GM06990 (cell line): Measurements from ENCODE around the gene PAK3.

ENCODE experiments used
- DNase-seq: peaks from one replicate; pipeline ENCODE4 v3.0.0-alpha.2; 2011; ENCODE audit not compliant: insufficient read length; ENCODE audit errors: extremely low read depth
- H3K27me3 ChIP-seq: replicated peaks from 2 replicates; pipeline ENCODE4 v1.6.0; 2011; ENCODE audit warnings: low read length; ENCODE audit not compliant: control insufficient read depth, insufficient read depth
- H3K36me3 ChIP-seq: 2 replicates; pipeline ENCODE4 v1.5.1; 2011; ENCODE audit warnings: low read length; ENCODE audit not compliant: control insufficient read depth, insufficient read depth
- H3K4me3 ChIP-seq: replicated peaks from 2 replicates; pipeline ENCODE4 v1.5.1; 2011; ENCODE audit warnings: low read depth, mild to moderate bottlenecking, control low read depth, low read length
- CTCF ChIP-seq: IDR thresholded peaks from 2 replicates; pipeline ENCODE4 v1.5.1; 2011; ENCODE audit warnings: low read length, control low read depth, mild to moderate bottlenecking, inconsistent platforms; ENCODE audit not compliant: insufficient read depth, poor library complexity, severe bottlenecking

Gene PAK3

DNA sequence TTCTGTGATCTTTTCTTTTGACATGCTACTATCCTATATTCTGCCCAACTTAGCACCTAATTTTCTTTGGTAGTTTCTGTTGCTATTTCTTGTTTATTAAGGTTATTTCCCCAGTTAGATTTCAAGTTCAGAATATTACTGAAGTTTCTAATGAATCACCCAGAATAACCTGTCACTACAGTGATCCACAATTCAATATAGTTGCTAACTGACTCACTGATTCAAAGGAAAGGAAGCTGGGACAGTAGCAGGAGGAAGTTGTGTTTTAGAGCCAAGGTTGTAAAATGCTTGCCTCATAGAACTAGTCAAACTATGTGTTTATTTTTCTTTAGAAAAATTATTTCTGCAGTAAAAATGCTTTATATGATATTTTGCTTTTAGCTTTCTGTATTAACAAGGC lies 37.4 kb downstream of the PAK3 start:
- H3K4me3 ChIP-seq = no peak overlapping the region
- H3K36me3 ChIP-seq = no peaks in the 10 kb centered on the region
- no peak for DNase-seq
- TF ChIP-seq CTCF = no peak
- H3K27me3 ChIP-seq = no peaks in the 10 kb centered on the region; the same call in 1 of the 2 replicates

GRCh38 chrX:111145878-111146277 lies 49.9 kb downstream of the PAK3 start:
- H3K36me3 ChIP-seq = no peaks in the 10 kb centered on the region
- no peaks in the 10 kb centered on the region for H3K27me3 ChIP-seq
- H3K4me3 ChIP-seq = no peak overlapping the region
- no peak for TF ChIP-seq CTCF
- DNase-seq = no peak

DNA sequence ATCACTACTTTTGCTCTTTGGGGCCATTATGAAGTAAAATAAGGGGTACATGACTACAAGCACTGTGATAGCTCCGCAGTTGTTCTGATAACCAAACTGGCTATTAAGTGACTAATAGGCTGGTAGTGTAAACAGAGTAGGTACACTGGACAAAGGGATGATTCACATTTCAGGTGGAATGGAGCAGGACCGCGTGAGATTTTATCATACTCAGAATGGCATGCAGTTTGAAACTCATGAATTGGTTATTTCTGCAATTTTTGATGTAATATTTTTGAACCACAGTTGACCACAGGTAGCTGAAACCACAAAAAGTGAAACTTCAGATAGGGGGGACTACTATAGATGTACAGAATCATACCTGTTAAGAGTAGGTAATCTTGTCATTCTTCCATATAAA lies 55.8 kb downstream of the PAK3 start:
- Histone ChIP-seq H3K36me3 (no peaks in the 10 kb centered on the region), H3K27me3 (no peaks in the 10 kb centered on the region; the same call in 1 of the 2 replicates), H3K4me3 (no peak overlapping the region)
- no peak for TF ChIP-seq CTCF
- DNase-seq = no peak

GRCh38 chrX:111159232-111159631 lies 63.2 kb downstream of the PAK3 start:
- no peak for TF ChIP-seq CTCF
- DNase-seq = no peak
- Histone ChIP-seq H3K4me3 (no peak overlapping the region), H3K27me3 (no peaks in the 10 kb centered on the region; the same call in 1 of the 2 replicates), H3K36me3 (no peaks in the 10 kb centered on the region)

DNA sequence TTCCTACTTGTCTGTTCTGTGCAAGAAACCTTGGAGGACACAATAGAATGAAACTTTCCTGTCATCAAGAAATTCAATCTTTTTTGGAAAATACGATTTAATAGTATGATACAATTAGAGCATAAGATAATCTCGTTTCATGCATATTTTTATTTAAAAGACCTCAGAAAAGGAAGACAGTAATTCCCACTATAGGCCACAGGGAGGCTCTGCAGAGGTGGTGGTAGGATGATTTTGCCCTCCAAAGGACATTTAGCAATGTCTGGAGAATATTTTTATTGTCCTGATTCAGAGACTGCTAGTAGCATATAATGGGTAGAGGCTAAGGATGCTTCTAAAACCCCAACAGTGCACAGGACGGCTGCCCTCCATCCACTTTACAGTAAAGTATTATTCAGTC lies 68.7 kb downstream of the PAK3 start:
- TF ChIP-seq CTCF = peak; percentile 39
- no peak for DNase-seq
- no peaks in the 10 kb centered on the region for H3K27me3 ChIP-seq

DNA sequence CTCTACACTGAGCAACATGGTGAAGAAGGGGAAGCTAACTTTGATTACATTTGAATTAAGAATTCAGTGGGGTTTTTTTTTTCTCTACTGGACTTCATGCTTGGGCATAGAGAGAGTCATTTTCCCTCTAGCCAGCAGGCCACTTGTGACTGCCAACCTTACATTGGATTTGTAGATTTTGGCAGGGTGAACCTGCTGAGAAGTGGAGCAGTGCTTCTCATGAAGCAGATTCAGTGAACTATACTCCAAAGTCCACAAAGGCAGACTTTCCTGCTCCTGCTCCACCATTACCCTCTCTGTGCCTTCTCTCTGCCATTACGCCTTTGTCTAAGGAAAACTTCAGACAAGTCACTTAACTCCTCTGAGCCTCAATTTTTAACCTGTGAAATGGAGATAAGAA lies 69.9 kb downstream of the PAK3 start:
- no peak for TF ChIP-seq CTCF
- no peak overlapping the region for H3K4me3 ChIP-seq
- DNase-seq = no peak
- H3K27me3 ChIP-seq = no peaks in the 10 kb centered on the region
- no peaks in the 10 kb centered on the region for H3K36me3 ChIP-seq

More for the DNA sequence above, 68.7 kb downstream of the PAK3 start:
- no peaks in the 10 kb centered on the region for H3K36me3 ChIP-seq
- no peak overlapping the region for H3K4me3 ChIP-seq
